MCF 10A (cell line): ENCODE results near the gene WDFY1. TPM values are rescaled to one million over a fixed set of nuclear protein-coding genes. Genes with fewer than 3 reads are reported as not detected.
"Not testable (repeated sequence)": the region's sequence is repeated elsewhere in the genome, so short reads cannot be mapped to it uniquely, and the experiment has no call there.

Source experiments
- BruUV-seq: library from RNA; stranded (reverse); fragments of 400-500 nt; replicated peaks from 2 replicates; lab custom pipeline; 2021; lab: Mats Ljungman, UMichigan
- CTCF ChIA-PET: fragments of 300-600 bp; sonication (Branson Sonifier 250); formaldehyde crosslinking; extraction: SDS; loops from one replicate; lab custom pipeline; 2021; ENCODE audit warnings: antibody characterized with exemption, inconsistent platforms; lab: Yijun Ruan, JAX
- POLR2A ChIA-PET: fragments of 300-600, 350-650 bp; sonication (Branson Sonifier 250); formaldehyde crosslinking; extraction: SDS; loops from one replicate; lab custom pipeline; 2020; ENCODE audit warnings: antibody characterized with exemption, inconsistent platforms; lab: Yijun Ruan, JAX
- DNase-seq: peaks from one replicate; pipeline ENCODE4 v3.0.0-alpha.2; 2018; ENCODE audit not compliant: unreplicated experiment
- H3K27ac Mint-ChIP-seq: one replicate; pipeline ENCODE4 v1.8.0; 2022; ENCODE audit warnings: mild to moderate bottlenecking, low read depth, mixed read lengths; ENCODE audit not compliant: unreplicated experiment
- H3K27me3 Mint-ChIP-seq: one replicate; pipeline ENCODE4 v1.8.0; 2022; ENCODE audit warnings: mixed read lengths; ENCODE audit not compliant: insufficient read depth, unreplicated experiment
- H3K36me3 Mint-ChIP-seq: one replicate; pipeline ENCODE4 v1.8.0; 2022; ENCODE audit warnings: mild to moderate bottlenecking, moderate library complexity, mixed read lengths; ENCODE audit not compliant: insufficient read depth, unreplicated experiment
- H3K4me1 Mint-ChIP-seq: one replicate; pipeline ENCODE4 v1.8.0; 2022; ENCODE audit warnings: mixed read lengths; ENCODE audit not compliant: insufficient read depth, unreplicated experiment
- H3K4me3 Mint-ChIP-seq: one replicate; pipeline ENCODE4 v1.8.0; 2022; ENCODE audit warnings: mild to moderate bottlenecking, moderate library complexity, mixed read lengths; ENCODE audit not compliant: unreplicated experiment
- H3K9me3 Mint-ChIP-seq: one replicate; pipeline ENCODE4 v1.8.0; 2022; ENCODE audit warnings: mixed read lengths; ENCODE audit not compliant: unreplicated experiment
- CTCF ChIP-seq: fragments of 200-600 bp; IDR thresholded peaks from one replicate; pipeline ENCODE4 v1.8.0; 2022; ENCODE audit warnings: antibody characterized with exemption, mild to moderate bottlenecking; ENCODE audit not compliant: unreplicated experiment
- intact Hi-C: fragments of 100-400 bp; cut with micrococcal nuclease; formaldehyde crosslinking; loops from 2 replicates; pipeline ENCODE4 v1.14.1; 2022
- total RNA-seq: library from RNA; stranded (reverse); gene quantifications from 2 replicates; pipeline ENCODE4 v1.2.3, GENCODE V29; 2022

Gene WDFY1
- total RNA-seq, 1 experiment from 2014 or later = 36.9 TPM

- intact Hi-C loops = loop anchor here (1.0 to 5.0 kb wide), 2 partner anchors 14 to 106 kb away; partner anchors contain the start of genes AP1S3 and MRPL44
- Mint-ChIP-seq H3K4me1 (peaks cover 35% of the 10 kb centered on the region), H3K36me3 (peaks cover 18% of the 10 kb centered on the region), H3K9me3 (no peaks in the 10 kb centered on the region), H3K27me3 (no peaks in the 10 kb centered on the region), H3K27ac (peak overlapping the region; percentile 90), H3K4me3 (peak overlapping the region; percentile 96)
- ChIA-PET POLR2A (interaction anchor here (0.6 to 5.4 kb wide), 6 partner anchors 12 to 1906 kb away, joined by 3 to 71 read pairs (median 5); partner anchors contain the start of gene MRPL44), CTCF (interaction anchor here (0.6 to 1.7 kb wide), 3 partner anchors 14 to 281 kb away, joined by 3 to 4 read pairs (median 4); no protein-coding TSS in a partner anchor)
- BruUV-seq = TSS peak; percentile 55
- peak; percentile 47 for DNase-seq
- TF ChIP-seq CTCF = no peak
These were observed 1.6 kb downstream of the WDFY1 start for GRCh38 chr2:223943561-223944008.

- H3K9me3 Mint-ChIP-seq = no peaks in the 10 kb centered on the region
- intact Hi-C loops = loop anchor here (1.0 to 5.0 kb wide), 2 partner anchors 14 to 106 kb away; partner anchors contain the start of genes AP1S3 and MRPL44
- H3K36me3 Mint-ChIP-seq = peaks cover 20% of the 10 kb centered on the region
- BruUV-seq = no TSS peak
- peak overlapping the region; percentile 90 for H3K27ac Mint-ChIP-seq
- H3K4me3 Mint-ChIP-seq = peak overlapping the region; percentile 96
- DNase-seq = no peak
- no peaks in the 10 kb centered on the region for H3K27me3 Mint-ChIP-seq
- no peak for TF ChIP-seq CTCF
- CTCF ChIA-PET = interaction anchor here (0.6 to 0.7 kb wide), 4 partner anchors 13 to 281 kb away, joined by 3 to 4 read pairs (median 3); no protein-coding TSS in a partner anchor
- POLR2A ChIA-PET = interaction anchor here (0.6 to 5.4 kb wide), 6 partner anchors 13 to 1905 kb away, joined by 3 to 71 read pairs (median 5); partner anchors contain the start of gene MRPL44
- H3K4me1 Mint-ChIP-seq = peaks cover 35% of the 10 kb centered on the region
These were observed 2.0 kb downstream of the WDFY1 start for GRCh38 chr2:223943135-223943534.

- no peak for TF ChIP-seq CTCF
- peak overlapping the region; percentile 66 for H3K4me3 Mint-ChIP-seq
- POLR2A ChIA-PET = interaction anchor here (0.5 to 1.9 kb wide), 19 partner anchors 9 to 1757 kb away, joined by 3 to 10 read pairs (median 3); partner anchors contain the start of genes AP1S3 and MRPL44
- no TSS peak for BruUV-seq
- intact Hi-C loops = loop anchor here (5.0 kb wide), 1 partner anchor 104 kb away; the partner anchor contains the start of gene AP1S3
- H3K4me1 Mint-ChIP-seq = peaks cover 28% of the 10 kb centered on the region
- peak; percentile 54 for DNase-seq
- H3K36me3 Mint-ChIP-seq = peaks cover 20% of the 10 kb centered on the region
- CTCF ChIA-PET = interaction anchor here (0.7 to 1.3 kb wide), 5 partner anchors 40 to 694 kb away, joined by 3 to 6 read pairs (median 4); no protein-coding TSS in a partner anchor
- peak overlapping the region; percentile 90 for H3K27ac Mint-ChIP-seq
- H3K9me3 Mint-ChIP-seq = no peaks in the 10 kb centered on the region
- H3K27me3 Mint-ChIP-seq = no peaks in the 10 kb centered on the region
These were observed 3.4 kb downstream of the WDFY1 start for GRCh38 chr2:223941579-223942277.

GRCh38 chr2:223939438-223939837 lies 5.7 kb downstream of the WDFY1 start:
- Mint-ChIP-seq H3K4me1 (peaks cover 40% of the 10 kb centered on the region), H3K36me3 (peaks cover 20% of the 10 kb centered on the region)
- POLR2A ChIA-PET = interaction anchor here (0.6 to 1.0 kb wide), 2 partner anchors 9 to 730 kb away, joined by 3 read pairs; no protein-coding TSS in a partner anchor
- H3K9me3 Mint-ChIP-seq, BruUV-seq, DNase-seq, H3K27me3 Mint-ChIP-seq, intact Hi-C loops, CTCF ChIA-PET, H3K4me3 Mint-ChIP-seq, H3K27ac Mint-ChIP-seq: not testable (repeated sequence)
